GM04503 (cell line): Measurements from ENCODE around the gene SLC26A1.

Experiments used
- DNase-seq: peaks from one replicate; pipeline ENCODE4 v3.0.0-alpha.2; 2012; ENCODE audit warnings: low read depth

SLC26A1 gene, protein sequence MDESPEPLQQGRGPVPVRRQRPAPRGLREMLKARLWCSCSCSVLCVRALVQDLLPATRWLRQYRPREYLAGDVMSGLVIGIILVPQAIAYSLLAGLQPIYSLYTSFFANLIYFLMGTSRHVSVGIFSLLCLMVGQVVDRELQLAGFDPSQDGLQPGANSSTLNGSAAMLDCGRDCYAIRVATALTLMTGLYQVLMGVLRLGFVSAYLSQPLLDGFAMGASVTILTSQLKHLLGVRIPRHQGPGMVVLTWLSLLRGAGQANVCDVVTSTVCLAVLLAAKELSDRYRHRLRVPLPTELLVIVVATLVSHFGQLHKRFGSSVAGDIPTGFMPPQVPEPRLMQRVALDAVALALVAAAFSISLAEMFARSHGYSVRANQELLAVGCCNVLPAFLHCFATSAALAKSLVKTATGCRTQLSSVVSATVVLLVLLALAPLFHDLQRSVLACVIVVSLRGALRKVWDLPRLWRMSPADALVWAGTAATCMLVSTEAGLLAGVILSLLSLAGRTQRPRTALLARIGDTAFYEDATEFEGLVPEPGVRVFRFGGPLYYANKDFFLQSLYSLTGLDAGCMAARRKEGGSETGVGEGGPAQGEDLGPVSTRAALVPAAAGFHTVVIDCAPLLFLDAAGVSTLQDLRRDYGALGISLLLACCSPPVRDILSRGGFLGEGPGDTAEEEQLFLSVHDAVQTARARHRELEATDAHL

DNA sequence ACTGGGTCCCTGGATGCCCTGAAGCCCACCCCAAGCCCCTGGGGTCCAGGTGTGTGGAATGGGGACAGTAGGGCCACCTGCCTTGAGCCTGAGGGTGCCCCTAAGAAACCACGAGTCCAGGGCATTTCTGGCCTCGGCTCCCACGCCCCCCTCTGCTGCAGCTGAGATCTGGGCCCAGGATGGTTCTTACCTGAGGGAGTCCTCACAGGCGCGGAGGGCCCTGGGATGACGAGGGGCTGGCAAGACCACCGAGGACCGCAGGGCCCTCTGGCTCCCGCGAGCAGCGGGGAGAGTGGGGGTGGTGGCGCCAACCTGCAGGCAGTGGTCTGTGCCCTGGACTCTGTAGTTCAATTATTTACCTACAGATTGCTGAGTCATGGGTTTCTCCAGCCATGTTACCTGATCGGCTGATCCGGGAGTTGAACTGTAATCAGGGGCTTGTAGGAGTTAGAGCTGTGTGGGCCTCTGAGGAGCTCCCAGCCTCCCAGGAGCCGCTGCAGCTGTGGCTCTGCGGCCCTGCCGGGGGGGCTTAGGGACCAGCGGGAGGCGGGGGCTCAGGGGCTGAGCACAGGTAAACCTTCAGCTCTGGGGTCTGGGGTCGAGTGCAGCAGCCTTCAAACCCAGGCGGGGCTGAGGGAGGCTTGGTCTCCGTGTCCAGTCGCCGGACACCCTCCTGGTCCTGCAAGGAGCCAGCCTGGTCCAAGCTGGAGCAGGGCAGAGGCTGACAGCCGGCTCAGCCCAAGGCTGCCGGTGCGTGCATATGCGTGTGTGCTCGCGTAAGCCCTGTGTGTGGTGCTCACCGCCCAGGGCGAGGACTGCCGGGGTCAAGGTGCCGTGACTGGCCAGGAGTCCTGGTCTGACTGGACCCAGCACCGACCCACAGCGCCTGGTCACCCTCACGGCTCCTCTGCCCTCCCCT lies at the start of gene SLC26A1:
Gene SLC26A1, minus strand, starts transcription at position 294 of the 919 bp plus-strand sequence. CDS start 1,701 bp downstream, outside the sequence.
- DNase-seq, result no peak

DNA sequence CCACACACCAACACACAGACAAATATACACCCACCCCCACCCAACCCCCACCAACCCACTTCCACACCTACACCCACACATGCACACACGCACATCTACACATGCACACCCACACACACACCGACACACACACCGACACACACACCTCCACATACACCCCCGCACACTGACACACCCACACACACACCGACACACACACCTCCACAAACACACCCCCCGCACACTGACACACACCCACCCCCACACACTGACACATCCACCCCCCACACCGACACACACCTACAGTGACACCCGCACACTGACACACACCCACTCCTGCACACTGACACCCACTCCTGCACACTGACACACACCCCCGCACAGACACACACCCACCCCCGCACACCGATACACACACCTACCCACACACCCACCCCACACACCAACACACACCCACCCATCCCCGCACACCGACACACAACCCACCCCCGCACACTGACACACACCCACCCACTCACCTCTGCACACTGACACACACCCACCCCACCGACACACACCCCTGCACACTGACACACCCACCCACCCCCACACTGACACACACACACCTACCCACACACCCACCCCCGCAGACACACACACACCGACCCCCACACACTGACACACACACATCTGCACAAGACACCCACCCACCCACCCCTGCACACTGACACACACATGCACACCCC lies 49.3 kb upstream of the SLC26A1 start:
- DNase-seq, result no peak

DNA sequence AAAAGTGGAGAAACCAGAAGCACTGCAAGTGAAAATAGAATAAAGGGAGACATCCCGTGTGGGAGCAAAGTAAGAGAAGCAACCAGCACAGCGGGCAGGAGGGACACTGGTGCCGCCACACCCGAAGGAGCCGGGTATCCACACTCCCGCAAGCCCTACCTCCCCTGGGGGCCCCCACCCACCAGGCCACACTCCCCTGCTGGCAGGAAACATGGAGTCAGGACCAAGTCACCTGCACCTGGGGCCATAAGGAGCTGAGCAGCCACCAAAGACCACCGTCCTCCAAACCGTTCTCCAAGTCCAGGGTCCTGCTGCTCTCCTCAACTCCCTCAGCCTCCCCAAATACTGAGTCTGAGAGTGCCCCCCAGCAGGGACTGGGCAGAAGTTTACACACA lies 48.7 kb upstream of the SLC26A1 start:
- no peak for DNase-seq

DNA sequence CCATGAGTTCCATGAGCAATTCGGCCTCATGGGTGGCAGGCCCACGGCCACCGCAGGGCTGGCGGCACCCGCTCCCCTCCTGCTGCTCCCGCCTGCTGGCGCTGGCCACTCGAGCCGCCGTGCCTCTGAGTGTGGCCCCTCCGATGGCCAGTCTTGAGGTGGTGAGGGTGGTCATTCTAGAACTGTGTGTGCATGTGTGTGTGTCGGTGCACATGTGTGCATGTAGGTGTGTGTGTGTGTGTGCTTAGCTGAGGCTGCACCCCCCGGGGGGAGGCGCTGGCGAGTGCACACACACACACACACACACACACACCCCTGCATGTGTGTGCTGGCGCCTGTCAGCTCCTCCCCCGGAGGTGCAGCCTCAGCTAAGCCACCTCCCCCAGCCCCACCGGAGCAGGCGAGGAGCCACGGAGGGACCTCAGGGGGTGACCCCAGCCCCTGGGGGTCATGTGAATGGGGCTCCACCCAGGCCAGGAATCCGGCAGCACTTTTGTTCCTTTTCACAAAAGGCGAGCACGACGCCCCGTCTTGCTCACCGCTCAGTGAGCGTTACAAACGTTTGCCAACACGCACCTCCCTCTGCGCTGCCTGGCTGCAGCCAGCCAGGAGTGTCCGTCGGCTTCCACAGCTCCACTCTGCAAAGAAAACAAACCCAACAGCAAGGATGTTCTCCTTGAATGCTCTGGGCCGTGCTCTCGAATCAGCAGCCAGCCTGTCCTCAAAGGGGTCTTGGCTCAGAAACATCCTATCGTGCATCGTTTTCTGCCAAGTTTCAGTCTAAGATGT lies 48.1 kb upstream of the SLC26A1 start:
- no peak for DNase-seq

DNA sequence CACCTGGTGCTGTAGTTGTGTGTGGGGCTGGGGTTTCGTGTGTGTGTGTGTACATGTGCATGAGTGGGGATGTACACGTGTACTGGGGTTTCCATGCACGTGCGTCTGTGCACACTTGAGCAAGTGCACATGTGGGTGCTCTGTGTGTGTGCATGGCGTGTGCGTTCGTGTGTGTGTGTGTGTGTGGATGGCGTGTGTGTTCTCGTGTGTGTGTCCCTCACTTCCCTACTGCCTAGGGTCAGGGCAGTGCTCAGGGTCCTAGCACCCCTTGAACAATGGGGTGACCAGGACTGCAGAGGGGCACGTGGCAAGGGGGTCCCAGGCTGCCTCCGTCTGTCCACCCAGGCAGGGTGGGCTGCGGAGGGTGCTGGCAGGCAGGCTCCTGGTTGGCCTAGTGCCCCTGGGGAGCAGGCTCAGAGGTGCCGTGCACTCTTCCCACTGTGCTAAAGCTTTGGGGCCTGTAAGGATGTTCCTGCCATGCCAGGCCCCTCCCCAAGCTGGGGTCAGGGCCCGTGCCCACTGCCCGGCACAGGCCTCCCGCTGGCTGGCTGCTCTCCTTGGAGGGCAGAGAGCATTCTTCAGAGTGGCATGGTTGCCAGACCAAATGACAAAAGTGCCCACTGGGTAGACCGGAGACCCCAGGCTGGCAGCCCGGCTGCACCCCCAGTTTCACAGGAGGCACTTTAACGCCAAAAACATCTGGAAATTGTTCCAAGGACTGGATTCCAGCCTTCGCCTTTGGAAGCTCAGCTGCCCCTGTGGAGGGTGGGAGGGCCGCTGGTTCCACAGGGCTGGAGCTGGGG lies 47.3 kb upstream of the SLC26A1 start:
- DNase-seq, result no peak

DNA sequence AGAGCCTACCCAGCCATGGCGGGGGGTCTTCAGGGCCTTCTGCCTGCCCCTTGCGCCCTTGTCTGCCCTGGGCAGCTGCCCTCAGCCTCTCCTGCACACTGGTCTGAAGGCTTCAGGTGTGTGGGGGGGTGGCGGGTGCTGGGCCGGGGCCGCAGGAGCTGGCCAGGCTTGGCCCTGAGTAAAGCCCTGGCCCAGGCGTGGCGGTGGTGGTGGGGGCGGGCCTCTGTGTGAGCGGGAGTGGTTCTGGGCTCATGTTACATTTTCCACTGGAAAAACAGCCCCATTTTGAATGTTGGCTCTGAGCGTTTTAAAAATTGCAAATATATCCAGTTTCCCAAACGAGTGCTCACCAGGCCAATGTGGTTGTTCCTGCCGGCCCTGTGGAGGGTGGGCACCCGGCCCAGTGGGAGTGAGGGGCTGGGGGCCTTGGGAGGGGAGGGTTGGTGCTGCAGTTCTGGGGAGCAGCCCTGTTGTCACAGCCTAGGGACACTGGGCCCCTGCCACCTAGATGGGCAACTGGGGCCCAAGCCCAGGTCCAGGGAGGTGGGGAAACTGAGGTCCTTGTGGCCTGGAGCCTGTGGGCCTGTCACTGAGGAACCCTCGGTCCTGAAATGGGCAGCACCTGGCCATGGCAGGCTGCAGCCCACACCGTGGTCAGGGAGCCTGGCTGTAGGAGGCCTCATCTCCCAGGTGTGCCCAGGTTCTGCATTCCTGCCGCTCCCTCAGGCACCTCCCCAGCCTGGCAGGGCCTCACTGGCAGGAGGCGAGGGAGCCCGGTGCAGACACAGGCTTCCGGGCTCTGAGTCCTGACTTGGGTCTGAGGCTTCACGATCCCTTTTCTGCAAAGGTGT lies 46.5 kb upstream of the SLC26A1 start:
- DNase-seq, result no peak

DNA sequence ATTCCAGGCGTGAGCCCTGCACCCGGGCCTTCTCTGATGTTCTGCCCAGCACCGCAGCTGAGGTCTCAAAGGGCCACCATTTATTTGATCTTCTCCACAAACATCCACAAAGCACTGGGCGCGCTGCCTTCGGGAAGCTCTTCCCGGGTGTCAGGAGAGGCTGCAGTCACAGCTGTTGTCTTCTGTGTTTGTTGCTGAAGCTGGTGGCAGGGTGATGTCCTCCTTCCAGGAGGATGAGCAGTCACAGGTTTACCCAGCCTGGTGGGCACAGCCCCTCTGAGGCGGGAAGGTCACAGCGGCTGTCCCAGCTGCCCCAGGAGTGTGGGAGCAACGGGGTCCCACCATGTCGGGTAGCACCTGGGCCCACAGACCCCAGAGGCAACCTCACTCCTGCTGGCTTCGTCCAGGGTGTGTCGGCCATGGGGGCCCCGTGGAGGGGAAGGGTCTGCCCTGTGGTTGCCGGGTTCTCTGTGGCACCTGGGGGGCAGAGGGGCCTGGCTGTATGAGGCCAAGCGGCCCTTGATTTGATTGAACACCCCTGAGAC lies 45.8 kb upstream of the SLC26A1 start:
- DNase-seq, result no peak

DNA sequence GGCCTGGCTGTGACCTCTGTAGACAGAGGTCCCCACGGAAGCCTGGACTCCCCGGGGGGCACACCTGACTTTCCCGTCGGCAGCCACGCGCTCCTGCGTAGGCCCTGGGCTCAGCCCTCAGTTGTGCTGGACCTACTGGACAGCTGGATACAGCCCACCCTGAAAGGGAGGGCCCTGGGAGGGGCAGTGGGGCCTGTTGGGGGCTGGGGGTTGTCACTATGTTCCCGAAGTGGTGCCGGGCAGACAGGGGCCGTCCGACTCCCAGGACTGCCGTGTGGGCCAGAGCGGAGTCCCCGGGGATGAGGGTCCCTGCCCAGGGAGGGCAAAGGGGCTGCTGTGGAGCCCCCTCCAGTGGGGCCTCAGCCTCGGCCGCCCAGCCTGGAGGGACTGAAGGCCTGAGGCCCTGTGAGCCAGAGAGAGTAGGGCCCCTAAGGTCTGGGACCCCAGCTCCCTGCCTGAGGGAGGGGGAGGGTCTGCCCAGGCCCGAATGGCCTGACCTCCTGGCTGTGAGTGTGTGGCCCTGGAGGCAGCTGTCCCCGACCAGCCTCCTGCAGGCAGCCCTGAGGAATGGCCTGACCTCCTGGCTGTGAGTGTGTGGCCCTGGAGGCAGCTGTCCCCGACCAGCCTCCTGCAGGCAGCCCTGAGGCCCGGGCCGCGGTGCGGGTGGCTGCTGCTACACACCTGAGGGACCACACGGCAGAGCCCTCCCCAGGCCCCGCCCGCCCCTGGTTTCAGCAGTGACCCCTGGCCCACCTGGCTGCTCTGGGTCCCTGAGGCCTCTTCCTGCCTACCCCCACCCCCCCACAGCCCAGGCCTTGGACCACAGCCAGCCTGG lies 44.0 kb upstream of the SLC26A1 start:
- no peak for DNase-seq

DNA sequence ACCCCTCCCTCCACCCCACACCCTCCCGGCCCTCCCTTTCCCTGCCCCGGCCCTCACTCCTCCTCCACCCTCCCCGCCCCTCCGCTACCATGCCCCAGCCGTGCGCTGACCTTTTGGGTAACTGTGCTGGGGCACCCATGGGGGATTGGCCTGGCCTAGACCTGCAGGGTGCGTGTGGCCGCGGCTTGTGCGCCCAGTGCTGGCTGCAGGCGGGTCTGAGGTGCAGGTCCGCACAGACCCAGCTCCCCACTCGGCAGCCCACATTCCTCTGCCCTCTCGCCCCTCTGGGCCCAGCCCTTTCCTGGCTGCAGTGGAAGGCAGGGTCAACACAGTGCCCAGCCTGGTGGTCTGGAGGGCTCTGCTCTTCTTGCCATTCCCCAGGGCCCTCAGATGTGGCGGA lies 42.9 kb upstream of the SLC26A1 start:
- DNase-seq, result no peak

DNA sequence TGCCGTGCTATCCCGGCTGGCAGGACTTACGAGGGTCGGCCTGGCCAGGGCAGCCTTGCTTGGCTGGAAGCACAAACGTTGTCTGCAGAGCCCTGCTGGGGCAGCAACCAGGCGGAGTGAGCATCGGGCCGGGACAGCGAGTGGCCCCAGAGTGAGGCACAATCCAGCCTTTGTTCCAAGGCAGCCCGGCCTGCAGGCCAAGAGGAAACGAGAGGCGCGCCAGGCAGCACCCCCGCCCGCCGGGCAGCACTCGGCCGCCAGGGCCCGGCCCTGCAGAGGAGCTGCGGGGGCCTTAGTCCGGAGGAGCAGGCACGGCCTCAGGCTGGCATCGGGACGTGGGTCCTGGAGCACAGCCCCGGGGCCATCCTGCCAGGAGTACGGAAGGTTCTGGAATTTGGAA lies 42.3 kb upstream of the SLC26A1 start:
- no peak for DNase-seq

DNA sequence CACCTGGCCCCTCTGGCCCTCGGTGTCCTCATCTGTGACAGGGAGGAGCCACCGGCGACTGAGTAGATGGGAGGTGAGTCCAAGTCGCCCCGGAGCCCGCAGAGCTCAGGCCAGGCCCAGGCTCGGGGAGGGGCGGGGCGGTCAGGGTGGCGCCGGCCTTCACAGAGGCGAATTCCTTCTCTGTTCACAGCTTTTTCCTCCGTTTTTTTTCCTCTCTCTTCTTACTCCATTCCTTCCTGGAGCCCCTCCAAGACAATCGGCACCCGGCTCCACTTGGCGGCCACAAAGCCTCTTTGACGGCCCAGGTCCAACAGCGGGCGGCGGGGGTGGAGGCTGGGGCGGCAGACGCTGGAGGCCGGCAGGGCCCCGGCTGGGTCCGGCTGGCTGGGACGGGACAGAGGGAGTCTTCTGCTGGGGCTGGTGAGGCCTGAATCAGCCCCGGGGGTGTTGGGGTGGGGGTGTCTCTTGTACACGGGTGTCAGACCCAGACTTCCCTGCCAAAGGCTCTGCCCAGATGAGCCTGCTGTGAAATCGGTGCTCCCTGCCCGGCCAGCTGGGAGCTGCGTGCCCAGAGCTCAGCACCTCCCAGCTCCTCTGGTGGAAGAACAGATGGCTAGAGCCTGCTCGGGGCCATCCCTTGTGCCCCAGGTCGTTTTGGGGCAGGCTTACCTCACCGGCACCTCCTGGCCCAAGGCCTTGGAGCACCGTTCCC lies 40.8 kb upstream of the SLC26A1 start:
- DNase-seq, result peak; percentile 55

DNA sequence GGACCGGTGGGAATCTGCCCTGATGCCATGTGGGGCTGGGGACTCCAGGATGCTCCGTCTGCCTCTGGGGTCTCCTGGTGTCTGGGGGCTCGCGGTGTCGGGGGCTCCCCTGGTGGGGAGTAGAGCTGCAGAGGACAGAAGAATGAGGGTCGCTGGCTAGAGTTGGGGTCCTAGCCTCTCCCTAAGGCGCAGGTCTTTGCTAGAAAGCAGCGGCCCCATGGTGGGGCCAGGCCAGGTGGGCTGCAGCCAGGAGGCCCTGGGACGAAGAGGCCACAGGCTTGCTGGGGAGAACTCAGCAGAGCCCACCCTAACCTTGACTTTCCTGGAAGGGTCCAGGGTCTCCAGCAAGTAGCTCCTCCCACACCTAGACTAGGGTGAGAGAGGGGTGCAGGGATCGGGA lies 39.7 kb upstream of the SLC26A1 start:
- DNase-seq, result no peak

DNA sequence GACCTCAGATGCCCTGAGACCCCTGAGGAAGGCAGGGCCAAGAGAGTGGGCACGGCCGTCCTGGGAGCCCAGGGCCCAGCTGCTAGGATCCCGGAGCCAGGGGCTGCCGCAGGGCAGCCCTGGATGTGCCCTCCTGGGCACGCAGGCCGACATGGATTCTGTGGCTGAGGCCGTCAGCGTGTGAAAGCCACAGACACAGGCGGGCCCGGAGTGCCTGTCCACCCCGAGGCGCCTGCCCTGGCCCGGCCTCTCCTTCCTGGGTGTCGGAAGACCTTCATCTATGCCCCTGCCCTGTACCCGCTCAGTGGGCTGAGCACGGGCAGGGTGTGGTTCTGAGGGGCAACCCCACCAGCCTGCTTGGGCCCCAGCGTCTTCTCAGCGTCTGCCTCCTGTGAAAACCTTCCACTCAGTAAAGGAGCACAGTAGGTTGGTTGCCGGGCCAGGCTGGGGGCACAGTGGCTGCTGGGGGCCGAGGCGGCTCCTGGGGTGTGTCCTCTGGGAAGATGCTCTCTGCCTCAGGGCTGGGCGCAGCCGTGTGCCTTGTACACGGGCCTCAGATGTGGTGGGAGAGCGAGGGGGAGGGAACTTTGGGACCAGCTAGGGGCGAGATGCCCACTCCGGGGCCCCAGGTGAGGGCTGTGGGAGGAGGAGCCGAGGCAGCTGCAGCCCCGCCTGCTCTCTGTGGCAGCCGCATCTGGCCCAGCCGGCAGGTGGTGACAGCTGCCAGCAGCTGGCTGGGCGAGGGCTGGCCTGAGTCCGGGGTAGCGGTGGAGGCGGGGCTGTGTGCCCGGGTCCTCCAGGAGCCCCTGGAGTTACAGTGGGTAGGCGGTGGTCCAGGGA lies 39.0 kb upstream of the SLC26A1 start:
- no peak for DNase-seq

DNA sequence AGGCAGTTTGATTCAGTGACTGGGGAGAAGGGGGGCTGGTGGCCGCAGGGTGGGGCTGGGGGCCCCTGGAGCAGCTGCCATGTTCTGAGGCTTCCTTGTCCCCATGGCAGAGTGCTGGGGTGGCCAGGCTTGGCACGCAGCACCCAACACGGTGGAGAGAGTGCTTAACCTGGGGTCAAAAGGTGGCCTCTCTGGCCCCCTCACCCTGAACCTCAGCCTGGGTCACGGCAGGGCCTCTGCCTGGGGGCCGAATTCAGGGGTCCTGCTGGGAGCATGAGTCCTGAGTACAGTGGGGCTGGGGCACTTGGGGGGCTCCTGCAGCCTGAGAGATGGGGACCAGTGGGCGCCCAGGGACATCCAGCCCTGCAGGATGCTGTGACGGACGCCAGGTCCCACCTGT lies 38.1 kb upstream of the SLC26A1 start:
- DNase-seq, result no peak

DNA sequence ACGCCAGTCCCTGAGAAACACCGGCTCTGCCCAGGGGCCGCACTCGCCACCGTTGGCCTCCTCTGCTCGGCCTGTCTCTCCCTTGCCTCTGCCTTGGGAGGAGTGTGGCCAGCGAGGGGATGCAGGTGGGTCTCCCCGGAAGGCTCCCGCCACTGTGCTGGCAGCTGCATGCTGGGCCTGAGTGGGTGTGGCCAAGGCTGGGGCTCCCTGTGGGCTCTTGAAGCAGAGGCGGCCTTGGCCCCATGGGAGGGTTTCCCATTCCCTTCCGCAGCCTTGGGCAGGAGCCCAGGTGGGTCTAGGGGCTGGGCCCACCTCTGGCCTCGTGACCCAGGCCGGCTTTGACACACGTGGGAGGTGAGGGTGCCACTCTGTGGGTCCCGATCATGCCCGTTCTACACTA lies 37.4 kb upstream of the SLC26A1 start:
- DNase-seq, result no peak

DNA sequence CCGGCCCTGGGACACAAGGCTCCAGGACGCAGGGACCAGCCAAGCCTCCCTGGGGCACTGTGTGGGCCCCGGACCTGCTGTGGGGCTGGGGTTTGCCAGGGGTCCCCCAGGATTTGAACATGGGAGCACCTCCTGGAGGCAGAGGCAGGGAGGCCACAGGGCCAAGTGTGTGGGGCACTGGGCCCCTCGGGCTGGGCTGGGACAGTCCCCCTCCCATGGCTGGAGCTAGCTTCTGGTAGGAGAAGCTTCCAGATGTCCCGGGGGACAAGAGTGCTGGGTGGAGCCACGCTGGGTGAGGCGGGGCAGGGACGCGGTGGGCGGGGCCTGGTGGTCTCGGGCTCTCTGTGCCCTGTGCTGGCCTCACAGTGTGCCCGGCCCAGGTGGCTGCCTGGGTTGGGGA lies 36.8 kb upstream of the SLC26A1 start:
- no peak for DNase-seq
